Immature natural killer cell (primary cell): ENCODE measurements around the gene GRM8. TPM values are rescaled to one million over a fixed set of nuclear protein-coding genes. Genes with fewer than 3 reads are reported as not detected.

ENCODE experiments used
- DNase-seq, 3 donors: peaks; one replicate each; pipeline ENCODE4 v3.0.0; 2022; ENCODE audit warnings: mixed read lengths in 1 of 3
- H3K27ac Mint-ChIP-seq, 6 donors: one replicate each; pipeline ENCODE4 v1.8.0; 2020; ENCODE audit warnings: mixed read lengths in 6 of 6, mild to moderate bottlenecking in 5 of 6, inconsistent platforms in 4 of 6, moderate library complexity in 3 of 6
- H3K27me3 Mint-ChIP-seq, 3 donors: one replicate each; pipeline ENCODE4 v1.8.0; 2020 to 2021; ENCODE audit warnings: low read depth in 3 of 3, mild to moderate bottlenecking in 3 of 3, mixed read lengths in 3 of 3, moderate library complexity in 3 of 3, inconsistent platforms in 1 of 3
- H3K36me3 Mint-ChIP-seq, 3 donors: one replicate each; pipeline ENCODE4 v1.8.0; 2020; ENCODE audit warnings: mixed read lengths in 3 of 3, inconsistent platforms in 2 of 3, mild to moderate bottlenecking in 2 of 3
- H3K4me1 Mint-ChIP-seq, 2 donors: one replicate each; pipeline ENCODE4 v1.8.0; 2020; ENCODE audit warnings: inconsistent platforms in 2 of 2, mild to moderate bottlenecking in 2 of 2, mixed read lengths in 2 of 2, moderate library complexity in 1 of 2
- H3K4me3 Mint-ChIP-seq, 5 donors: one replicate each; pipeline ENCODE4 v1.8.0; 2020; ENCODE audit warnings: mild to moderate bottlenecking in 5 of 5, mixed read lengths in 5 of 5, inconsistent platforms in 3 of 5, moderate library complexity in 3 of 5
- H3K9me3 Mint-ChIP-seq, 6 donors: one replicate each; pipeline ENCODE4 v1.8.0; 2020; ENCODE audit warnings: mild to moderate bottlenecking in 6 of 6, mixed read lengths in 6 of 6, inconsistent platforms in 4 of 6, moderate library complexity in 3 of 6
- polyA plus RNA-seq, 3 donors: library from polyadenylated mRNA; unstranded; fragments of 300-500 nt; fragmentation: Illumina TruSeq; gene quantifications; one replicate each; pipeline ENCODE4 v1.2.3, GENCODE V29; 2021

The GRM8 gene
- polyA plus RNA-seq, 3 donors from 2014 or later, result not detected

DNA sequence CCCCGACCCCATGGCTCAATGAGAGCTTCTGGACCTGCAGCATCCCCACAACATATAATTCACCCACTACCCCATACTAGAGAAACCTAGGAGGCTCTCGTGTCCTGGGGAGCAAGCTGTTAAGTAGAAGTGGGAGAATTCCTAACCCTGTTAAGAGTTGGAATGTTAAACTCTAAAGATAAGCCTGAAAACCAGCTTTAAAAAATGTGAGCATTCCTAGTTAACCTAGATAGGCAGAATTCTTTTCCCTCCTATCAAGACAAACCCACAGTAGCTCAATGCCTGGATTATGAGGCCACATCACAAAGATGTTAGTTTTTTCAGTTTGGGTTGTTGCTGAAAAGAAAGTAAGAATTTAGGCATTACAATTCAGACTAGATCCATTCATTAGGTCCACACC, 42.9 kb downstream of the GRM8 start:
- H3K4me3 Mint-ChIP-seq, result no peak overlapping the region
- no peaks in the 10 kb centered on the region for H3K36me3 Mint-ChIP-seq
- peaks cover 5 to 12% (median 8%) of the 10 kb centered on the region in 3 donors for H3K27me3 Mint-ChIP-seq
- no peak for DNase-seq
- no peaks in the 10 kb centered on the region for H3K4me1 Mint-ChIP-seq
- peaks cover 0 to 5% (median under 1%) of the 10 kb centered on the region in 6 donors for H3K9me3 Mint-ChIP-seq
- no peak overlapping the region for H3K27ac Mint-ChIP-seq

DNA sequence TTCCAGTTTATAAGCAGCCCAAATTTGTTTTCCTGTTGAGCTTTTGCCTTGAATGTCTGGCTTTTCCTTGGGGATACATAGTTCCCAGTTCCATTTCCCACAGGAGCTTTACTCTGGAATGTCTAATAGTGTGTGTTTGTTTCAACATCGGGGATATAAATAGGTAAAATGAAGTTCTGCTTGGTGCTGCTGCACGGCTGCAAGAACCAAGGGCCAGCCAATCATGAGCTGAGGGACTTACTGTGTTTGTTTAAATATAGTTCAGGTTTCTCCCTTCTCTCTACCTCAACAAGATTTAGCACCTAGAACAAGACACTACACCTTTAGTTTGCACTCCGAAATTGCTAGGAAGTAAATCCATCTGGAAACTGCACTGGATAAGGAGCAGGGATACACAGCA, 43.9 kb downstream of the GRM8 start:
- H3K4me3 Mint-ChIP-seq, result no peak overlapping the region
- no peaks in the 10 kb centered on the region for H3K4me1 Mint-ChIP-seq
- no peak overlapping the region for H3K27ac Mint-ChIP-seq
- H3K27me3 Mint-ChIP-seq, result peaks cover 5 to 12% (median 8%) of the 10 kb centered on the region in 3 donors
- DNase-seq, result no peak
- no peaks in the 10 kb centered on the region for H3K36me3 Mint-ChIP-seq
- H3K9me3 Mint-ChIP-seq, result peaks cover 0 to 5% (median 0%) of the 10 kb centered on the region in 6 donors

DNA sequence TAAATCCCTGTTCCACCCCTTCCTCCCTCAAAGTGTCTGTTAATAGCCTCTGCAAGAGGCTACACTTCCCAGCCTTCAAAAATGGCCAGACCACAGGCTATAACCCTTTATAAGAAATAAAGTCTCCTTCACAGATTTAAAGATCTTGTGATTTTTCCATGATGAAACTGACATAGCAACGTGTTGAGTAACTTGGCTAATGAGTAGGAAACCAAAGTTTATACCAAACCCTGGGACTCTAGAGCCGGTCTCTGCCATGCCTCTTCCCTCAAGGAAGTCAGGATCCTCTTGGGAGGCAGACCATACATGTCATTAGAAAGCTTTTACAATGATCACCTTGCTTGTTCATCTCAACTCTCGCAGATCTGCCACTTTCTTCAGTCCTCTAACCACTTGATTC, 44.4 kb downstream of the GRM8 start:
- no peaks in the 10 kb centered on the region for H3K36me3 Mint-ChIP-seq
- peaks cover 5 to 9% (median 6%) of the 10 kb centered on the region in 3 donors for H3K27me3 Mint-ChIP-seq
- H3K9me3 Mint-ChIP-seq, result peaks cover 0 to 3% (median 0%) of the 10 kb centered on the region in 6 donors
- H3K4me1 Mint-ChIP-seq, result no peaks in the 10 kb centered on the region
- DNase-seq, result no peak
- H3K27ac Mint-ChIP-seq, result no peak overlapping the region
- H3K4me3 Mint-ChIP-seq, result no peak overlapping the region

DNA sequence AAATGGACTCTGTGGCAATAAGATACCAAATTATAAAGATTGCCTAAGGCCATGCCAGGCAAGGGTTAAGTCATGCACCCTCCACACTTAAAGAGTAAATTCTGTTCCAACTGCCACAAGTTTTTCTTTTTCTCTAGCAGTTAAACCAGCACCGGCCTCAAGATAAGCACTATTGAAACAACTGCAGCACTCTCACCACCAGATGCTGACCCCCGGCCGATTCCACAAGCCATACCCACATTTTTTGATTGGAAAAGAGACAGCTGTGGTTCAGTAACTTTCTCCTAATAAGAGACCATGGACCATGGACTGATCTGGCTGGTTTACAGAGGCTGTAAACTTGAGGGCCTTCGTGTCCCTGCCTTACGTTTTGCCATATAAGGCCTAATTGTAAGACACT, 44.9 kb downstream of the GRM8 start:
- Mint-ChIP-seq H3K27me3 (peaks cover 3 to 9% (median 4%) of the 10 kb centered on the region in 3 donors), H3K27ac (no peak overlapping the region), H3K4me3 (no peak overlapping the region), H3K36me3 (no peaks in the 10 kb centered on the region), H3K9me3 (peaks cover 0 to 3% (median 0%) of the 10 kb centered on the region in 6 donors), H3K4me1 (no peaks in the 10 kb centered on the region)
- DNase-seq, result no peak

DNA sequence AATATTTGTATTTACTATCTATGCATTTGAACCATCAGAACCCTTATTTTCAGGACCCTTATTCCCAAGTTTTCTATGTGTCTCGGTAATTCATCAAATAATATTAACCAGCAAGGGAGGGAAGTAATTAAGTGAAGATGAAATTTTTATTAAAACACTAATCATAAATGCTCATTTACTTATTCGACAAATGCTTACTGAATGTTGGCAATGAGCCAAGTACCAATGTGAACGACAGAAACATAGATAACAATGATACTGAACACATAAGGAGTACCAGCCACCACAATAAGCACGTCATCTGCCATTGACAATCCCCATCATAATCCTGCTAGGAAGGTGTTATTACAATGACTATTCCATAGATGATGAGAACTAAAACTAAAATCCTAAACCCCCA, 45.5 kb downstream of the GRM8 start:
- DNase-seq, result no peak
- Mint-ChIP-seq H3K36me3 (no peaks in the 10 kb centered on the region), H3K4me3 (no peak overlapping the region), H3K9me3 (peaks cover 0 to 3% (median 0%) of the 10 kb centered on the region in 6 donors), H3K27ac (no peak overlapping the region), H3K4me1 (no peaks in the 10 kb centered on the region), H3K27me3 (peaks cover 3 to 9% (median 4%) of the 10 kb centered on the region in 3 donors)

DNA sequence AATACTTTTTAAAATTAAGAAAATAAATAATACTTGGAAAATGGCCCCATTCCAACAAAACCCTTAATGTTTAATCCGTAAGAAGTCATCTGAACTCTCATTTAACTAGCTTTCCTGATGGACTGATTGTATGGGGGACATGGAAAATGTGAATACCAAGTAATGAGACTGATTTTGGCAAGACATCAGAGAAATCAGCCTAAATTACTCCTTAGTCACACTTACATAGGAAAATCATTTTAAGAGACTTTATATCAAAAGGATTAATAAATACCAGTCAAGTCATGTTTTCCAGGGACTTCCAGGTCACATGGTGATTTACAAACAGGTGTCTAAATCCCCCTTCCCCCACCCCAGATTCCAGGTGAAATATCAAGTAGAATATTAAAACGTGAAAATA, 58.2 kb downstream of the GRM8 start:
- Mint-ChIP-seq H3K27ac (no peak overlapping the region), H3K4me3 (no peak overlapping the region), H3K4me1 (no peaks in the 10 kb centered on the region), H3K36me3 (no peaks in the 10 kb centered on the region), H3K27me3 (peaks cover 0 to 3% (median 3%) of the 10 kb centered on the region in 3 donors), H3K9me3 (peaks cover 0 to 4% (median 0%) of the 10 kb centered on the region in 6 donors)
- no peak for DNase-seq

DNA sequence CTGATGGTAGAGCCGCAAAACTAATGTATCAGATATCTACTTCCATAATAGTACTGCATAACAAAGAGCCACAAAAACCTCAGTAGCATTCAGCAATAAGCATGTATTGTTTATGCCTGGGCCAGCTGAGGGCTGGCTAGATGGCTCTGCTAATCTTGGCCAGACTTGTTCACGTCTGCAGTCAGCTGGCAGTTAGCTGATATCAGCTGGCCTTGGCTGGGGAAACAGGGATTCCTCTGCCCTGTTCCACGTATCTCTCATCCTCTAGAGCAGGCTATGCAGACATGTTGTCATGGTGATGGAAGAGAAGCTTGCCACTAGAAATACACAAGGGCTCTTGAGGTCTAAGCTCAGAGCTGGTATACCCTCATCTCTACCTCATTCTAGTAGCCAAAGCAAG, 62.9 kb downstream of the GRM8 start:
- no peak for DNase-seq
- peaks cover 0 to 8% (median 0%) of the 10 kb centered on the region in 3 donors for H3K27me3 Mint-ChIP-seq
- peaks cover 0 to 2% (median 0%) of the 10 kb centered on the region in 6 donors for H3K9me3 Mint-ChIP-seq
- no peaks in the 10 kb centered on the region for H3K4me1 Mint-ChIP-seq
- H3K4me3 Mint-ChIP-seq, result no peak overlapping the region
- H3K36me3 Mint-ChIP-seq, result no peaks in the 10 kb centered on the region
- H3K27ac Mint-ChIP-seq, result no peak overlapping the region

DNA sequence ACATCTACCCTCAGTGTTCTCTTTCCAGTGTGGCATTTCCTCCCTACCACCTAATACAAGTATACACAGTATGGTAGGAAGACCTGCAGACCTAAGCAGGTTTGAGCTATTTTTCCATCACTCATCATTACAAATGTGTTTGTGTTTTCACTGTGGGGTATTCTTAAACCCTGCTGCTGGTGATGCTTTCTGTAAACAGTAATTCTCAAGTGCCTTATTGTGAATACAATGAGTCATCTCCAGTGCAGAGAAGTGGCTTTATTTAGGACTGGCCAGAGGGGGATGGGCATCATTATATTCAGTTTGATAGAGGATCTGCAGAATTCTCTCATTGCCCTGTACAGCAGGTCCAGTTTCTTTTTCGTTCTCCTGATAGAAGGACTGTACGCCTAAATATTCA, 63.7 kb downstream of the GRM8 start:
- Mint-ChIP-seq H3K9me3 (peaks cover 0 to 2% (median 0%) of the 10 kb centered on the region in 6 donors), H3K36me3 (no peaks in the 10 kb centered on the region), H3K4me3 (no peak overlapping the region), H3K27ac (no peak overlapping the region), H3K4me1 (no peaks in the 10 kb centered on the region), H3K27me3 (peaks cover 0 to 8% (median 0%) of the 10 kb centered on the region in 3 donors)
- no peak for DNase-seq

DNA sequence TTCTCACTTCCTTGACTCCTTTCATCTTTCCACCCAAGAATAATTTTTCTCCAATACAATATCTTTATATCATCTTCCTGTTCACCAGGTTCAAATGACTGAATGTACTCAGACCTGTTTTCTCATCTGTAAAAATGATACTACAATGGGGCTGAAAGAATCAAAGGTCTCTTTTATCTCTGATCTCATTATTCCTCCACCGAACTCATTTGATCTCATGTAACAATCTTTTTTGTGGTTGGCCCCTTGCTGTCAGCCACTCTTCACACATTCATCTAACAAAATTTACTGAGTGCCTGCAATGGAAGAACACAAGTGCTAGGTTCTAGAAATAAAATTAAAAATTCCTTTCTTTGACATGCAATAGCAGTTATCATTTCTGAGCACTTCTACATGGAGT, 65.0 kb downstream of the GRM8 start:
- Mint-ChIP-seq H3K27ac (no peak overlapping the region), H3K36me3 (no peaks in the 10 kb centered on the region), H3K4me1 (no peaks in the 10 kb centered on the region), H3K4me3 (no peak overlapping the region), H3K27me3 (peaks cover 0 to 6% (median 0%) of the 10 kb centered on the region in 3 donors), H3K9me3 (peaks cover 0 to under 1% (median 0%) of the 10 kb centered on the region in 6 donors)
- no peak for DNase-seq

DNA sequence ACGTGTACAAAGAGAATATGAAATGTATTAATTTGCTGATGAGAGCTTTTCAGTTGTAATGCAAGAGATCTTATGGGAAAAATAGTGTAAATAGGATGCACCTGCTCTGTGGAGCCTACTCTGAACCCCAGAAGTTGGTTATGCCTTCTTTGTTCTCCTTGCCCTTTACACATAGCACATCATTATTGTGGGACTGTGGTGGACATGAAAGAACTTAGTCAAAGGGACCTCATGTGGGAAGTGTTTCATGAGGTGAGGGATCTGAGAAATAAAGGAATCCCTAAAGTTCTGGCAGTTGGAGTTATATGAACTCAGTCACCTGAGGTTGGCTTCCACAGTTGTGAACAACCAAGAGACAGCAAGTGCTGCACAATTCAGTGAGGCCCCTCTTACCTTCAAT, 66.1 kb downstream of the GRM8 start:
- Mint-ChIP-seq H3K4me3 (no peak overlapping the region), H3K27me3 (peaks cover 0 to 5% (median 0%) of the 10 kb centered on the region in 3 donors), H3K9me3 (no peaks in the 10 kb centered on the region), H3K36me3 (no peaks in the 10 kb centered on the region), H3K27ac (no peak overlapping the region), H3K4me1 (no peaks in the 10 kb centered on the region)
- DNase-seq, result no peak

DNA sequence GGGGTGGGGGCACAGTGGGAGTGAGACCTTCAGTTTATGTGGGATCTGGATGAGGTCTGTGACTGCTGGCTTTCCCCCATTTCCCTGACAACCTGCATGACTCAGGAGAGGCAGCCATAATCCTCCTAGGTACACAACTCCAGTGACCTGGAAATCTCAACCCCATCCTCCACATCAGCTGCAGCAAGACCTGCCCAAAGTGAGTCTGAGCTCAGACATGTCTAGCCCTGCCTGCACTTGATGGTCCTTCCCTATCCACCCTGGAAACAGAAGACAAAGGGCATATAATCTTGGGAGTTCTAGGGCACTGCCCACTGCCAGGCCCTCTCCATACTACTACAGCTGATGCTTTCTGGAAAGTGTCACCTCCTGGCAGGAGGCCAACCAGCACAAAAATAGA, 75.6 kb downstream of the GRM8 start:
- no peaks in the 10 kb centered on the region for H3K36me3 Mint-ChIP-seq
- DNase-seq, result no peak
- H3K4me3 Mint-ChIP-seq, result no peak overlapping the region
- peaks cover 1 to 2% (median 2%) of the 10 kb centered on the region in 3 donors for H3K27me3 Mint-ChIP-seq
- no peaks in the 10 kb centered on the region for H3K4me1 Mint-ChIP-seq
- peaks cover 0 to 15% (median 2%) of the 10 kb centered on the region in 6 donors for H3K9me3 Mint-ChIP-seq
- no peak overlapping the region for H3K27ac Mint-ChIP-seq

DNA sequence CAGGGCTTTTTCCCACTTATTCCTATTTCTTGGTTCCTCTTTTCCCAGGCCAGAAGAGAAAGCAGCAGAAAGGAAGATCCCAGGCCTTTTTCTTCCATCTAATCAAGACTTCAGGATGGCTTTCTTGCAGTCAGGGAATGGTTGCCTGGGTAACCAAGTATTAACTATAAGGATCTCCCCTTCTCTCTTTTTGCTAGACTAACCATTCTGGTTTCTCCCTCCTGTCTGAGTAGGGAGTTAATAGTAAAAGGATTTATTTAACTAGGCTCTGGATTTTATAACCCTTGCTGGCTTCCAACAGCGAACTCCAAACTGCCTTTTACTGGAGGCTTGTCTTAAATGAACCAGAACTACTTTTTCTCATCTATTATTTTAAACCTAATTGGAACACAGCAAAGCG, 90.4 kb downstream of the GRM8 start:
- H3K4me1 Mint-ChIP-seq, result no peaks in the 10 kb centered on the region
- H3K9me3 Mint-ChIP-seq, result peaks cover 0 to 2% (median 0%) of the 10 kb centered on the region in 6 donors
- H3K27ac Mint-ChIP-seq, result no peak overlapping the region
- DNase-seq, result no peak
- no peaks in the 10 kb centered on the region for H3K36me3 Mint-ChIP-seq
- H3K4me3 Mint-ChIP-seq, result no peak overlapping the region
- peaks cover 1 to 4% (median 3%) of the 10 kb centered on the region in 3 donors for H3K27me3 Mint-ChIP-seq

DNA sequence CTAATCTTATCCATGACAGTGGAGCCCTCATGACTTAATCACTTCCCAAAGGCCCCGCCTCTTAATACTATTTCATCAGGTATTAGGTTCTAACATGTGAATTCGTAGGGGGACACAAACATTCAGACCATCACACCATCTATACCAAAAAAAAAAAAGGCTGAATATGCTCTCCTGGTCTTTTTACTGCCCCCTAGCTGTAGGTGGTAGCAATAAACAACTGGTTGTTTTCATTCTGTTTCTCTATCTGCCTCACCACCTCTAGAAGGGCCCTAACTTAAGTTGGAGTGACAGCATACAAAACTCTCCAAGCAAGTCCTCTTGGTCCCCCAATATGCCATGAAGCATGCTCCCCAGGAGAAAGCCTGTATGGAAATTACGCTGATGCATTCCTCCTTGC, 94.1 kb downstream of the GRM8 start:
- no peaks in the 10 kb centered on the region for H3K4me1 Mint-ChIP-seq
- no peak overlapping the region for H3K27ac Mint-ChIP-seq
- peaks cover 1 to 6% (median 4%) of the 10 kb centered on the region in 3 donors for H3K27me3 Mint-ChIP-seq
- no peak overlapping the region for H3K4me3 Mint-ChIP-seq
- no peaks in the 10 kb centered on the region for H3K36me3 Mint-ChIP-seq
- H3K9me3 Mint-ChIP-seq, result peaks cover 0 to 3% (median 0%) of the 10 kb centered on the region in 6 donors
- DNase-seq, result no peak

DNA sequence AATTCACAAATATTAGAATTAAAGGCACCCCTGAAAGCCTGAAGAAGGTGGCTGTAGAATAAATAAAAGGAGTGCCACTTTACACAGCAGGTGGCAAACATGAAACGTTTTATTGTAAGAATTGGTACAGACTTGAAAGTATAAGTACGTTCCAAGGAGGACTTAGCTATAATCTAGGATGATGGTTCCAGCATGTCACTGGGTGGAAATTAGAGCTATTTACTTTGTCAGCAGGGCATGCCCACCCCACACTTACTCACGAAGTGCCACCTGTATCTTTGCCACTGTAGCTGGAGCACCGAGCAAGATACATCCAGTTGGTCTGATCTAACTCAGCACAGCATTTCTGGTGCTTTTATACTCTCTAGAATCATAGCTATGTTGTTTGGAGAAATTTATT, 97.8 kb downstream of the GRM8 start:
- Mint-ChIP-seq H3K27me3 (peaks cover 0 to 3% (median 1%) of the 10 kb centered on the region in 3 donors), H3K27ac (no peak overlapping the region), H3K36me3 (no peaks in the 10 kb centered on the region), H3K9me3 (peaks cover 0 to 4% (median under 1%) of the 10 kb centered on the region in 6 donors), H3K4me3 (no peak overlapping the region), H3K4me1 (no peaks in the 10 kb centered on the region)
- DNase-seq, result no peak

DNA sequence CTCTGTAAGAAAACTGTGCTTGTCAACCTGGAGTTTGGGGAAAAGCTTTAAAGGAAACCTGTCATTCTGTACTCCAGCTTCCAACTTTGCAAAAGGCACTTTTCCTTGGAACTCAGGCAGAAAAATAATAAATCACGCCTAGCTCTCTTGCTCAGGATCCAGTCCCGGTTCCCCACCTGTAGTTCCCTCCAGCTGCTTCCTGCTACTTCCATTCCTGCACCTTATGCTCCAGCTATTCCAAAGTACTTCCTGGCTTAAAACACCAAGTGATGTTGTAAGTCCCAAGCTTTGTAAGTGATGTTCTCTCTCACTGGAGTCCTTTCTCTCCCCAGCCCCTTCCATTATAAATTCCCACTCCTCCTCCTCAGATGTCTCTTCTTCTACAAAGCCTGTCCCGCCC, 98.6 kb downstream of the GRM8 start:
- peaks cover 0 to 4% (median under 1%) of the 10 kb centered on the region in 6 donors for H3K9me3 Mint-ChIP-seq
- no peak for DNase-seq
- H3K27me3 Mint-ChIP-seq, result peaks cover 0 to 5% (median 0%) of the 10 kb centered on the region in 3 donors
- H3K4me1 Mint-ChIP-seq, result no peaks in the 10 kb centered on the region
- H3K4me3 Mint-ChIP-seq, result no peak overlapping the region
- H3K36me3 Mint-ChIP-seq, result no peaks in the 10 kb centered on the region
- no peak overlapping the region for H3K27ac Mint-ChIP-seq
